Fibroblast of the aortic adventitia (primary cell): Measurements from ENCODE around the gene KLHL29. TPM values are rescaled to one million over a fixed set of nuclear protein-coding genes. Genes with fewer than 3 reads are reported as not detected.

Experiments used
- DNase-seq: peaks from one replicate; pipeline ENCODE4 v3.0.0-alpha.2; 2010; ENCODE audit warnings: low read depth
- H3K4me3 ChIP-seq: 2 replicates; pipeline ENCODE4 v1.5.1; 2011; ENCODE audit warnings: low read depth, mild to moderate bottlenecking, control low read depth, low read length, moderate library complexity
- total RNA-seq: library from RNA; depleted of rRNA; stranded (reverse); fragments of >200 nt; gene quantifications from 2 replicates; pipeline ENCODE4 v1.2.3, GENCODE V29; 2012; ENCODE audit warnings: low replicate concordance
- TF ChIP-seq, protein P1 (sequence below): IDR thresholded peaks from 2 replicates; pipeline ENCODE4 v1.5.1; 2011; ENCODE audit warnings: mild to moderate bottlenecking, low read length, control low read depth, inconsistent platforms; ENCODE audit not compliant: insufficient read depth

Gene KLHL29
- total RNA-seq, 1 donor = 4.7 TPM

GRCh38 chr2:23591111-23591510 is 206.1 kb downstream of the KLHL29 start:
- TF ChIP-seq, protein P1, sequence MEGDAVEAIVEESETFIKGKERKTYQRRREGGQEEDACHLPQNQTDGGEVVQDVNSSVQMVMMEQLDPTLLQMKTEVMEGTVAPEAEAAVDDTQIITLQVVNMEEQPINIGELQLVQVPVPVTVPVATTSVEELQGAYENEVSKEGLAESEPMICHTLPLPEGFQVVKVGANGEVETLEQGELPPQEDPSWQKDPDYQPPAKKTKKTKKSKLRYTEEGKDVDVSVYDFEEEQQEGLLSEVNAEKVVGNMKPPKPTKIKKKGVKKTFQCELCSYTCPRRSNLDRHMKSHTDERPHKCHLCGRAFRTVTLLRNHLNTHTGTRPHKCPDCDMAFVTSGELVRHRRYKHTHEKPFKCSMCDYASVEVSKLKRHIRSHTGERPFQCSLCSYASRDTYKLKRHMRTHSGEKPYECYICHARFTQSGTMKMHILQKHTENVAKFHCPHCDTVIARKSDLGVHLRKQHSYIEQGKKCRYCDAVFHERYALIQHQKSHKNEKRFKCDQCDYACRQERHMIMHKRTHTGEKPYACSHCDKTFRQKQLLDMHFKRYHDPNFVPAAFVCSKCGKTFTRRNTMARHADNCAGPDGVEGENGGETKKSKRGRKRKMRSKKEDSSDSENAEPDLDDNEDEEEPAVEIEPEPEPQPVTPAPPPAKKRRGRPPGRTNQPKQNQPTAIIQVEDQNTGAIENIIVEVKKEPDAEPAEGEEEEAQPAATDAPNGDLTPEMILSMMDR = no peak
- H3K4me3 ChIP-seq = no peak overlapping the region
- no peak for DNase-seq

DNA sequence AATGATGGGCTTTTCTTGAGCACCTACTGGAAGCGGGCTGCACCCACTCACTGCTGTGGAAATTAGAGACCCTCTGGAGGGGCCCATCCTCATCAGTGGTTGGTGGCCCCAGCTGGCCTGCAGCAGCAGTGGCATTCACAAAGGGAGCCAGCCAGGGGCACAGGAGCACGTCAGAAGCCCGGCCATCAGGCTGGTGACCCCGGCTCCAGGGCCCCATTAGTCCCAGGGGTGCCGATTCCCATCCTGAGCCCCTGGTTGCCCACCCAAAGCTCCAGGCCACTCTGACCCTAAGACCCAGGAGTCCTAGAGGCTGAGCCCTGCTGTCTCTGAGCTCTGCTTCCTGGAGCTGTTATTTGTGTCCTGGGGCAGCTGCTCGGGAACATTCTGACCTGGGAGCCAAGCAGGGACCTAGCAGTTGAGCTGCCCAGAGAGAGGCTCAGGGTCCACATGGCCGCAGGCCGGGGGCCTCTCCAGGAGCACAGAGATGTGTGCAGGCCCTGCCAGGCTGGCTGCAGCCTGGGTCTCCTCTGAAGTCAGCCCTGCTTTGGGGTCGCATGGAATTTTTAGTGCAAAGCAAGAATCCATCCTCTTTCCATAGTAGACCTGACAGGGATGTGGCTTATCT is 207.2 kb downstream of the KLHL29 start:
- TF ChIP-seq, protein P1 = no peak
- DNase-seq = no peak
- H3K4me3 ChIP-seq = no peak overlapping the region

DNA sequence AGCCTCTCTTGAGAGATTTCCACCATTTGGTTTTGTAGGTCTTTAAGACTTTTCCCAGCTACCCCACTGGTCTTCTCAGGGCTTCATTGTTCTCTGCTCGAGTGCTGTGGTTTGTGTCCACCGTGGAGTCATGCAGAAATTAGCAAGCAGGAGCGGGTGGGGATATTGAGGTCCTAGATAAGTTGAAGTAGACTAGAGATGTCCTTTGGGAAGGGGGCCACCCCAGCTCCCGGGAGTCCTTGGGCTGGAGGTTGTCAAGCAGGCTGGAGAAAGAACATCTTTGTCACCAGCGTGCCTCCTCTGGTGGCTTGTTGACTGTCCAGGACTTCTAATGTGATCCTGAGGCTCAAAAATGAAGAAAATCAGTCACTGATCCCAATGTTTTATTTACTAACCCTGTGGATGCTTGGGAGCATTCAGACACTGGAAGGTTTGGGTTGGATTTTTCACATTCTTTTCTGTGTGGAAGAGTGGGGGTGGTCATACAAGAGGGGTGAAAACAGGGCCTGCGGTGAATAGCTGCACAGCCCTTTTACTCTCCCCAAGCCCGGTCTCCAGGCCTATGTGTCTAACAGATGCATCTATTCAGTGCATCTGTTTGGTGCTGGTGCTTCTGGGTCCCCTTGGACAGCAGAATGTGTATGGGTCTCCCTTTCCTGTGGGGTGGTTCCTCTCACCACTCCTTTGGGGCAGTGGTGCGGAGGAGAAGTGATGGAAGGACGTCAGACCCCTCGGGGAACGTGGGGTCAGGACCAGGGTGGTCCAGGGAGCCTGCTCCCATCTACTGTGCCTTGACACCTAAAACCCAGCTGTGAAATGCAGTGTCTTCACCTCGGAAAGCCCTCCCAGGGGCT is 208.1 kb downstream of the KLHL29 start:
- TF ChIP-seq, protein P1 = no peak
- H3K4me3 ChIP-seq = no peak overlapping the region
- no peak for DNase-seq

DNA sequence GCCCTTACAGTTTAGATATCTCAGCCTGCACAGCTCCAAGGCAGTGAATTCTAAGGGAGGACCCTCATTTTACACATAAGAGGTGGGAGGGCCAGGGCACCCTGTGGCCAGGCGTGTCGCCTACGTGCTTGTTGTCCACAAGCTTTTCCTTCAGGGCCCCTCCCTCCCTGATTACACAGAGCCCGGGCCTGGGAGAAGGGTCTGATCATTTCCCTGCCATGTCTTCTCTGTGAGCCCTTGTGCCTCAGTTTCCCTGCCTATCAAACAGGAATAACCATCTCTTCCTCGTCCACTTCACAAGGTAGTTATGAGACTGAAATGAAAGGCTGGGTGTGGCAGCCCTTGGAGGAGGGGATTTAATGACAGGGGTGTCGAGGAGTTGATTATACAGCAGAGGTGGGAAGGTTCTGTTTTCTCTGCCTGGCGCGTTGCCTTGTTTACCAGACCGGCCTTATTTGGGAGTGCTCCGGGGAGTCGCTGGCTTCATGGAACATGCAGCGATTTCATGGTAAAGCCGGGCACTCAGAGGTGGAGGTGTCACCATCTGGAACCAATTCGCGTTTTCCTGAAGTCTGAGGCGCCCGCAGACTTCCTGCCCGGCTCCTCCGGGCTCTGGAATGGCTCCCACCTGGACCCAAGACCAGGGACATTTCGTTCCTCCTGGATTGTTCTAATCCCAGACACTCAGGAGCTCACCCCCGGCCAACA is 208.9 kb downstream of the KLHL29 start:
- TF ChIP-seq, protein P1 = no peak
- H3K4me3 ChIP-seq = no peak overlapping the region
- no peak for DNase-seq

- H3K4me3 ChIP-seq = no peak overlapping the region
- TF ChIP-seq, protein P1 = no peak
- no peak for DNase-seq
Measured at GRCh38 chr2:23594460-23594825, 209.5 kb downstream of the KLHL29 start.

DNA sequence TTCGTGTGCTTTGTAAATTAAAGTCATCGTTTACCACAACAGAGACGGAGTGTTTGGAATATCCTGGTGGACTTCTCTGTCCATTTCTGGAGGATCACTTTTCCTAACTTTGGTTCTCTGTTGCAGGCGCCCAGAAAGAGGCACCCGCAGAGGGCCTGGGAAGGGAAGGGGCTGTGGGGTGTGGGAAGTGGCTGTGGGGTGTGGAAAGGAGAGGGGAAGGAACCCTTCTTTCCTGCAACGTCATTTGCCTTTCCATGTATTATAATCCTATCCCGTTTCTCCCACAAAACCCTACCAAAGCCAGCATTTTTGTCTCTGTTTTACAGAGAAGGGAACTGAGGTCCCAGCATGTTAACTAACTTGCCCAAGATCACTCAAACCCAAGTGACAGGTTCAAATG is 210.0 kb downstream of the KLHL29 start:
- no peak overlapping the region for H3K4me3 ChIP-seq
- no peak for DNase-seq
- TF ChIP-seq, protein P1 = no peak
